ENCODE measurements around the gene NUMA1.

The NUMA1 gene

GRCh38 chr11:72012897-72013721, 67.2 kb downstream of the NUMA1 start:
- DNase-seq: no peak

GRCh38 chr11:72012091-72012630, 68.2 kb downstream of the NUMA1 start:
- no peak for DNase-seq

GRCh38 chr11:72010529-72011233, 69.7 kb downstream of the NUMA1 start:
- no peak for DNase-seq

GRCh38 chr11:72009156-72009555, 71.2 kb downstream of the NUMA1 start:
- DNase-seq: no peak

GRCh38 chr11:72008728-72009127, 71.6 kb downstream of the NUMA1 start:
- DNase-seq: no peak

- no peak for DNase-seq
Measured at GRCh38 chr11:72007587-72007986, 72.8 kb downstream of the NUMA1 start.

GRCh38 chr11:72007089-72007476, 73.3 kb downstream of the NUMA1 start:
- no peak for DNase-seq

- DNase-seq: no peak
Measured at GRCh38 chr11:72006309-72007088, 73.8 kb downstream of the NUMA1 start.

- no peak for DNase-seq
Measured at GRCh38 chr11:72005347-72006260, 74.7 kb downstream of the NUMA1 start.

GRCh38 chr11:72004515-72005346, 75.6 kb downstream of the NUMA1 start:
- no peak for DNase-seq

GRCh38 chr11:72003776-72004171, 76.6 kb downstream of the NUMA1 start:
- DNase-seq: no peak

GRCh38 chr11:72002841-72003775, 77.2 kb downstream of the NUMA1 start:
- DNase-seq: no peak

GRCh38 chr11:72001834-72002591, 78.3 kb downstream of the NUMA1 start:
- no peak for DNase-seq

- no peak for DNase-seq
Measured at GRCh38 chr11:72001285-72001684, 79.1 kb downstream of the NUMA1 start.

GRCh38 chr11:72000202-72000867, 80.0 kb downstream of the NUMA1 start:
- no peak for DNase-seq

- DNase-seq: no peak
Measured at GRCh38 chr11:71999798-72000197, 80.5 kb downstream of the NUMA1 start.

GRCh38 chr11:71999362-71999761, 81.0 kb downstream of the NUMA1 start:
- no peak for DNase-seq

GRCh38 chr11:71998649-71999310, 81.6 kb downstream of the NUMA1 start, which contains the start of gene IL18BP:
Gene IL18BP (plus strand): TSS chr11:71998909. CDS start chr11:71999985, 1,076 bp downstream.
- DNase-seq: no peak

Data from NCI-H1436 treated with DMSO at 0.1 percent for 48 hours (cell line).